Stimulated activated CD4-positive, alpha-beta T cell treated with anti-CD3 and anti-CD28 coated beads, Interleukin-12 subunit alpha, Interleukin-12 subunit beta, amount 100 ng/mL, for 4 hours (primary cell): ENCODE results near the gene LIPG.
"Not testable (repeated sequence)": the region's sequence is repeated elsewhere in the genome, so short reads cannot be mapped to it uniquely, and the experiment has no call there.

Experiments
- DNase-seq: peaks from one replicate; pipeline ENCODE4 v3.0.0-alpha.2; 2020

LIPG gene

GRCh38 chr18:49546719-49547273 lies 15.1 kb upstream of the LIPG start:
- no peak for DNase-seq

- no peak for DNase-seq
Observed at GRCh38 chr18:49547701-49548100, 14.2 kb upstream of the LIPG start.

- DNase-seq, result no peak
Observed at GRCh38 chr18:49548229-49548636, 13.6 kb upstream of the LIPG start.

- DNase-seq, result no peak
Observed at GRCh38 chr18:49550621-49551339, 11.1 kb upstream of the LIPG start.

- DNase-seq, result no peak
Observed at GRCh38 chr18:49553003-49553402, 8.9 kb upstream of the LIPG start.

GRCh38 chr18:49555641-49556040 lies 6.2 kb upstream of the LIPG start:
- DNase-seq, result no peak

GRCh38 chr18:49558356-49558755 lies 3.5 kb upstream of the LIPG start:
- no peak for DNase-seq

GRCh38 chr18:49559326-49559931 lies 2.4 kb upstream of the LIPG start:
- DNase-seq, result not testable (repeated sequence)

- DNase-seq, result no peak
Observed at GRCh38 chr18:49560277-49560623, 1.6 kb upstream of the LIPG start.

- no peak for DNase-seq
Observed at GRCh38 chr18:49560624-49561288, 1.1 kb upstream of the LIPG start.

- DNase-seq, result no peak
Observed at GRCh38 chr18:49562481-49563129, 748 bp downstream of the LIPG start.

GRCh38 chr18:49563130-49563540 lies 1.3 kb downstream of the LIPG start:
- no peak for DNase-seq

- DNase-seq, result no peak
Observed at GRCh38 chr18:49563701-49564517, 2.1 kb downstream of the LIPG start.

GRCh38 chr18:49564518-49564834 lies 2.6 kb downstream of the LIPG start:
- no peak for DNase-seq

GRCh38 chr18:49565101-49565500 lies 3.2 kb downstream of the LIPG start:
- DNase-seq, result no peak

- no peak for DNase-seq
Observed at GRCh38 chr18:49565612-49566011, 3.8 kb downstream of the LIPG start.

GRCh38 chr18:49566217-49566770 lies 4.4 kb downstream of the LIPG start:
- DNase-seq, result no peak

- DNase-seq, result no peak
Observed at GRCh38 chr18:49566985-49567384, 5.1 kb downstream of the LIPG start.

- no peak for DNase-seq
Observed at GRCh38 chr18:49569724-49570123, 7.9 kb downstream of the LIPG start.

- no peak for DNase-seq
Observed at GRCh38 chr18:49570836-49571235, 9.0 kb downstream of the LIPG start.

- DNase-seq, result no peak
Observed at GRCh38 chr18:49572611-49573345, 10.9 kb downstream of the LIPG start.

GRCh38 chr18:49573835-49574234 lies 12.0 kb downstream of the LIPG start:
- no peak for DNase-seq
